Activated T-helper 17 cell treated with anti-CD3 and anti-CD28 coated beads, Interleukin-2, amount 50 U/mL, for 72 hours (primary cell): ENCODE measurements around the gene ZFPM1. TPM values are rescaled to one million over a fixed set of nuclear protein-coding genes. Genes with fewer than 3 reads are reported as not detected.

ENCODE experiments used
- ATAC-seq: fragments of 150-1000 bp; cut with Tn5 transposase; replicated peaks from 2 replicates; pipeline ENCODE4 v1.10.0; 2021; ENCODE audit warnings: mild to moderate bottlenecking, moderate library complexity
- H3K27ac Mint-ChIP-seq: one replicate; pipeline ENCODE4 v1.8.0; 2022; ENCODE audit warnings: mixed read lengths
- H3K27me3 Mint-ChIP-seq: one replicate; pipeline ENCODE4 v1.8.0; 2022; ENCODE audit warnings: mixed read lengths
- H3K36me3 Mint-ChIP-seq: one replicate; pipeline ENCODE4 v1.8.0; 2022; ENCODE audit warnings: low read depth, mild to moderate bottlenecking, mixed read lengths
- H3K4me1 Mint-ChIP-seq: one replicate; pipeline ENCODE4 v1.8.0; 2022; ENCODE audit warnings: mixed read lengths
- H3K4me3 Mint-ChIP-seq: one replicate; pipeline ENCODE4 v1.8.0; 2022; ENCODE audit warnings: mild to moderate bottlenecking, mixed read lengths
- H3K9me3 Mint-ChIP-seq: one replicate; pipeline ENCODE4 v1.8.0; 2022; ENCODE audit warnings: mixed read lengths
- total RNA-seq, 2 donors: library from RNA; stranded (reverse); gene quantifications; one replicate each; pipeline ENCODE4 v1.2.3, GENCODE V29; 2022

Gene ZFPM1
- total RNA-seq, 2 donors from 2014 or later = 12.2 to 22.1 TPM

GRCh38 chr16:88533381-88533917 lies 80.4 kb downstream of the ZFPM1 start:
- no peaks in the 10 kb centered on the region for H3K4me1 Mint-ChIP-seq
- ATAC-seq = no peak
- H3K27ac Mint-ChIP-seq = no peak overlapping the region
- no peaks in the 10 kb centered on the region for H3K9me3 Mint-ChIP-seq
- H3K36me3 Mint-ChIP-seq = peaks cover 14% of the 10 kb centered on the region
- H3K4me3 Mint-ChIP-seq = no peak overlapping the region
- no peaks in the 10 kb centered on the region for H3K27me3 Mint-ChIP-seq

DNA sequence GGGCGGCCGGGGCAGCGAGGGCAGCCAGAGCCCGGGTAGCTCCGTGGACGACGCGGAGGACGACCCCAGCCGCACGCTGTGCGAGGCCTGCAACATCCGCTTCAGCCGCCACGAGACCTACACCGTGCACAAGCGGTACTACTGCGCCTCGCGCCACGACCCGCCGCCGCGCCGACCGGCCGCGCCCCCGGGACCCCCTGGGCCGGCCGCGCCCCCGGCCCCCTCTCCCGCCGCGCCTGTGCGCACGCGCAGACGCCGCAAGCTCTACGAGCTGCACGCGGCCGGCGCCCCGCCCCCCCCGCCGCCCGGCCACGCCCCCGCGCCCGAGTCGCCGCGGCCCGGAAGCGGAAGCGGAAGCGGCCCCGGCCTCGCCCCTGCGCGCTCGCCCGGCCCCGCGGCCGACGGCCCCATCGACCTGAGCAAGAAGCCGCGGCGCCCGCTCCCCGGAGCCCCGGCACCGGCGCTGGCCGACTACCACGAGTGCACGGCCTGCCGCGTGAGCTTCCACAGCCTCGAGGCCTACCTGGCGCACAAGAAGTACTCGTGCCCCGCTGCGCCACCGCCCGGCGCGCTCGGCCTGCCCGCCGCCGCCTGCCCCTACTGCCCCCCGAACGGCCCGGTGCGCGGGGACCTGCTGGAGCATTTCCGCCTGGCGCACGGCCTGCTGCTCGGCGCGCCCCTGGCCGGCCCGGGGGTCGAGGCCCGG lies 81.0 kb downstream of the ZFPM1 start:
- Mint-ChIP-seq H3K9me3 (no peaks in the 10 kb centered on the region), H3K36me3 (peaks cover 14% of the 10 kb centered on the region), H3K27me3 (peaks cover 3% of the 10 kb centered on the region), H3K4me3 (peak overlapping the region; percentile 66), H3K27ac (no peak overlapping the region), H3K4me1 (no peaks in the 10 kb centered on the region)
- ATAC-seq = peak; percentile 82

- Mint-ChIP-seq H3K27me3 (peaks cover 3% of the 10 kb centered on the region), H3K27ac (peak overlapping the region; percentile 85), H3K9me3 (no peaks in the 10 kb centered on the region), H3K4me1 (no peaks in the 10 kb centered on the region), H3K36me3 (peaks cover 14% of the 10 kb centered on the region), H3K4me3 (peak overlapping the region; percentile 66)
- ATAC-seq = peak; percentile 20
Measured at GRCh38 chr16:88534638-88535190, 81.6 kb downstream of the ZFPM1 start.

DNA sequence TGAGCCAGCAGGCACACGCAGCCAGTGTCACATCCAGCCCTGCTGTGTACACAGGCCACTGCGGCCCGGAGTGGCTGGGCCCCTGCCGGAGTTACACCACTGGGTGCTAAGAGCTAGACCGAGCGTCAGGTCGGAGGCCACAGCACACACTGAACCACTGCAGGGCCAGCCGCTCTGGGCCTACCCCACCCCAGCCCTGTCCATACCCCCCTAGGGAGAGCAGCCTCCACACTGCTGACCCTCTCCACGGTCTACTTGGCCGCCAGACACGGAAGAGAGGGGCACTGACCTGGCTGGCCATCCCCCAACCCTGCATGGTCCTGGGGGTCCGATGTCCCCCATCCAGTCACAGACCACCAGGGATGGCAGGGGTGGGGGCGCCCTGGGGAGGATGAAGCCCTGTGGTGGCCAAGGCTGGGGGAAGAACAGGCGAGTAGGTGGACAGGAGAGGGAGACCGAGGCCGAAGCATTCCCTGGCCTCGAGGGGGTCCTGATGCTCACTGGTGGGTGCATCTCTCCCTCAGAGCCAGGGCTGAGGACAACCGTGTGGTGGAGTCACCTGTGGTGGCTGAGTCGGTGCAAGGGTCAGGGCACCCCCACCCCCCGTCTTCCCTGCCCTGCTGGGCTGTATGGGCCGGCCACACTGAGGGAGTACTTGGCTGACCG lies 82.2 kb downstream of the ZFPM1 start:
- H3K27me3 Mint-ChIP-seq = peaks cover 3% of the 10 kb centered on the region
- ATAC-seq = no peak
- no peaks in the 10 kb centered on the region for H3K4me1 Mint-ChIP-seq
- H3K36me3 Mint-ChIP-seq = peaks cover 14% of the 10 kb centered on the region
- peak overlapping the region; percentile 66 for H3K4me3 Mint-ChIP-seq
- no peaks in the 10 kb centered on the region for H3K9me3 Mint-ChIP-seq
- peak overlapping the region; percentile 85 for H3K27ac Mint-ChIP-seq

DNA sequence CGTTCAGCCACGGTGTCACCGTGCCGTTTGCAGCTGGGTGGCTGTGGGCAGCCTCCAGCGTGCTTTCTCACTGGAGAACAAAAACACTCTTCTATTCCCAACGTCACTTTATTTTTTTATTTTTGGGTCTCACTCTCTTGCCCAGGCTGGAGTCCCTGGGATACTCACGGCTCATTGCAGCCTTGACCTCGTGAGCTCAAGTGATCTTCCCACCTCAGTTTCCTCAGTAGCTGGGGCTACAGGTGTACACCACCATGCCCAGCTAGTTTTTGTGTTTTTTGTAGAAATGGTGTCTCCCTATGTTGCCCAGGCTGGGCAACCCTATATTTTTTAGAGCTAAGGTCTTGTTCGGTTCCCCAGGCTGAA lies 82.8 kb downstream of the ZFPM1 start:
- Mint-ChIP-seq H3K27me3 (peaks cover 3% of the 10 kb centered on the region), H3K27ac (peak overlapping the region; percentile 85), H3K4me1 (no peaks in the 10 kb centered on the region), H3K4me3 (peak overlapping the region; percentile 66), H3K36me3 (peaks cover 14% of the 10 kb centered on the region), H3K9me3 (no peaks in the 10 kb centered on the region)
- ATAC-seq = no peak

DNA sequence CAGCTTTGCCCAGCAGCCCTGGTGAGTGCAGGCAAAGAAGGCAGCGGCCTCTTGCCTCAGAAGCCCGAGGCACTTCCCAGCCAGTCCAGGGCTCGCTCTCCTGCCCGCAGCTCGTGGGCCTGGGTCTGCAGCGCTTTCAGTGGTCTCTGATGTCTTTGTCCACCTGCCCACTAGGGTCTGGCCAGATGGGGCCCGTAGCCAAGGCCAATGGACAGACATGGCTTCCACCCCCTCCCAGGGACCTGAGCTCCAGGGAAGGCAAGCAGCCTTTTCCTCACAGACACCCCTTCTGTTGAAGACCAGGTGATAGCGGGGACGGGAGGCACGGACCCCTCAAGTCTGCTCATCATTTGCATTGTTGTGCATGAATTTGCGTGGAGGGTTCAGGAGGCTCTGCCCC lies 83.4 kb downstream of the ZFPM1 start:
- ATAC-seq = no peak
- H3K36me3 Mint-ChIP-seq = peaks cover 14% of the 10 kb centered on the region
- no peak overlapping the region for H3K27ac Mint-ChIP-seq
- no peaks in the 10 kb centered on the region for H3K9me3 Mint-ChIP-seq
- H3K27me3 Mint-ChIP-seq = peaks cover 3% of the 10 kb centered on the region
- no peaks in the 10 kb centered on the region for H3K4me1 Mint-ChIP-seq
- no peak overlapping the region for H3K4me3 Mint-ChIP-seq

DNA sequence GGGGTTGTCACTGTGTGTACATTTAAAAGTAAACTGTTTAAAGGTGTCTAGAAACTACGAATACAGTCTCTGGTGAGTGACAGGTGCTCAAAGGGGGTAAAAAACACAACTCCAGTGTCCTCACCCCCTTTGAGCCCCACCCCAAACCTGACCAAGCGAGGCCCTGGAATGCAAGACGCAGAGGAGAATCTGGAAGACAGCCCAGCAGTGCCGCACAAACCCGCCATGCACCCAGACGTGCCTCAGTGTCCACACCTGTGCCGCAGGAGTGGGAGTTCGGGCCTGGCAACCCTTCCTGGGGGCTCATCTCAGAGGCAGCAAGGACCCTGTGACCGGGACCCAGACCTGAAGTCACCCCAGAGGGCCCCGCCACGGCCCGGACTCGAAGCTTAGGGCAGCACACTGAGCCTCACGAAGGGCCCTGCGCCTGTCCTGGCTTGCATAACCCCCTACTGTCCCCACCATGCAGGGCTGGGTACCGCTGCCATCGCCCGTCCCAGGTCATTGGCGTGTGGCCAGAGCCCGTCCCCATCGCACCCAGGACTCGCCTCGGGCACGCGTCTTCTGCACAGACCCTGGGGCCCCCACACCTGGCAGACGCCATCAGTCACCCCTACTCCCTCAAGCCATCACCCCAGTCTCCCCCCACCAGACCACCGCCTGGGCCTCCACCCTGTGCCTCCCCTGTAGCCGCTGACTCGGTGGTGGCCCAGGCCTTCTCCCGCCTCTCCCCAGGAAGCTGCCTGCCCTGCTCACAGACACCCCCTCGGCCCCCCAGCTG lies 84.1 kb downstream of the ZFPM1 start:
- peaks cover 14% of the 10 kb centered on the region for H3K36me3 Mint-ChIP-seq
- no peak overlapping the region for H3K4me3 Mint-ChIP-seq
- no peaks in the 10 kb centered on the region for H3K4me1 Mint-ChIP-seq
- peaks cover 3% of the 10 kb centered on the region for H3K27me3 Mint-ChIP-seq
- H3K27ac Mint-ChIP-seq = no peak overlapping the region
- H3K9me3 Mint-ChIP-seq = no peaks in the 10 kb centered on the region
- no peak for ATAC-seq

- H3K27me3 Mint-ChIP-seq = peaks cover 3% of the 10 kb centered on the region
- no peak overlapping the region for H3K4me3 Mint-ChIP-seq
- peaks cover 14% of the 10 kb centered on the region for H3K36me3 Mint-ChIP-seq
- no peak for ATAC-seq
- no peak overlapping the region for H3K27ac Mint-ChIP-seq
- H3K4me1 Mint-ChIP-seq = no peaks in the 10 kb centered on the region
- no peaks in the 10 kb centered on the region for H3K9me3 Mint-ChIP-seq
Measured at GRCh38 chr16:88537859-88538258, 84.8 kb downstream of the ZFPM1 start.

GRCh38 chr16:88538366-88539060 lies 85.4 kb downstream of the ZFPM1 start:
- peaks cover 3% of the 10 kb centered on the region for H3K9me3 Mint-ChIP-seq
- H3K27me3 Mint-ChIP-seq = peaks cover 3% of the 10 kb centered on the region
- H3K27ac Mint-ChIP-seq = peak overlapping the region; percentile 20
- ATAC-seq = no peak
- H3K36me3 Mint-ChIP-seq = peaks cover 14% of the 10 kb centered on the region
- H3K4me3 Mint-ChIP-seq = no peak overlapping the region
- no peaks in the 10 kb centered on the region for H3K4me1 Mint-ChIP-seq

DNA sequence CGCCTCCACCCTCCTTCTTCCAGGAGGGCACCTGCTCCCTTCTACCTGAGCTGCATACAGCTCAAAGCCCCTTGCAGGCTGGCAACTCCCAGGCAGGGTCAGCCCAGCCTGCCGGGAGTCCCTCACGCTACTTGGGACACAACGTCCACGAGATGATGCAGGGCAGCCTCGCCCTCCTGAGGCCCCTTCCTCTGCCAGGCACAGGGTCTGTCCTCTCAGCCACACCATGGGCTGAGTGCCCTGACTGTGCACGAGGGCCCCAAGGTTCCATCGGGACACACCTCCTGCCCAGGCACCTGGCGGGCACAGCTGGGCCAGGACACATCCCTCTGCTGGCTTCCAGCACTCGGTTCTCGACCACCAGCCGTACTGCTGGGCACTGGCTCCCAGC lies 86.2 kb downstream of the ZFPM1 start:
- Mint-ChIP-seq H3K9me3 (peaks cover 6% of the 10 kb centered on the region), H3K27me3 (peaks cover 3% of the 10 kb centered on the region), H3K36me3 (peaks cover 14% of the 10 kb centered on the region), H3K27ac (no peak overlapping the region), H3K4me3 (no peak overlapping the region), H3K4me1 (no peaks in the 10 kb centered on the region)
- no peak for ATAC-seq

DNA sequence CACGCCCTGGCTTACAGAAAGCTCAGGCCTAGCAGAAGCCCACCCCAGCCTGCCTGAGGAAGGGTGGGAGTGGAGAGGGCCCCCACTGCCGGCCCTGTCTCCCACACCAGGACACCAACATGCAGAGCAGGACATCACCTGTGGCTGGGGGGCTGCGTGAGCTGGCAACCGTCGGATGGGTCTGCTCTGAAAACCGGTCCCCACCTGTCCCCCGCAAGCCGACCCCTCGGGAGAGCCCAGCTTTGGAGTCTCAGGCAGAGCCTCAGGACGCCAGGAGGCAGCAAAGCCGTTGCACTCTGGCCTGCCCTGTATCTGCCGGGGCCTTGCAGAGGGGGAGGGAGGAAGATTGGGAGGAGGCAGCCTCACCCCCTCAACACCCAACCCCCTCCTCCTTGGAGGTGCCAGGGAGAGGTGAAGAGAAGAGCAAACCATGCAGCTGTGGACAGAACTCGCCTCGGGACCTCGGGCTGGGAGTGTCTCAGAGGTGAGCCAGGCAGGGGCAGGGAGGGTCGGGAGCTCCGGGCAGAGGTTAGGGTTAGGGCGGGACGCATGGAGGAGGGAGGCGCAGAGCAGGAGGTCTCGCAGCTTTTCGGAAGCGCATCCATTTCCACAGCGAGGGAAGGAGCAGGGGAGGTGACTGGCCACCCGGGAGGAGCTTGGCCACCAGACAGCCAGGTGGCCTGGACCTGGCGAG lies 86.7 kb downstream of the ZFPM1 start:
- H3K9me3 Mint-ChIP-seq = peaks cover 6% of the 10 kb centered on the region
- ATAC-seq = no peak
- no peaks in the 10 kb centered on the region for H3K4me1 Mint-ChIP-seq
- peaks cover 3% of the 10 kb centered on the region for H3K27me3 Mint-ChIP-seq
- H3K36me3 Mint-ChIP-seq = peaks cover 14% of the 10 kb centered on the region
- no peak overlapping the region for H3K4me3 Mint-ChIP-seq
- no peak overlapping the region for H3K27ac Mint-ChIP-seq

DNA sequence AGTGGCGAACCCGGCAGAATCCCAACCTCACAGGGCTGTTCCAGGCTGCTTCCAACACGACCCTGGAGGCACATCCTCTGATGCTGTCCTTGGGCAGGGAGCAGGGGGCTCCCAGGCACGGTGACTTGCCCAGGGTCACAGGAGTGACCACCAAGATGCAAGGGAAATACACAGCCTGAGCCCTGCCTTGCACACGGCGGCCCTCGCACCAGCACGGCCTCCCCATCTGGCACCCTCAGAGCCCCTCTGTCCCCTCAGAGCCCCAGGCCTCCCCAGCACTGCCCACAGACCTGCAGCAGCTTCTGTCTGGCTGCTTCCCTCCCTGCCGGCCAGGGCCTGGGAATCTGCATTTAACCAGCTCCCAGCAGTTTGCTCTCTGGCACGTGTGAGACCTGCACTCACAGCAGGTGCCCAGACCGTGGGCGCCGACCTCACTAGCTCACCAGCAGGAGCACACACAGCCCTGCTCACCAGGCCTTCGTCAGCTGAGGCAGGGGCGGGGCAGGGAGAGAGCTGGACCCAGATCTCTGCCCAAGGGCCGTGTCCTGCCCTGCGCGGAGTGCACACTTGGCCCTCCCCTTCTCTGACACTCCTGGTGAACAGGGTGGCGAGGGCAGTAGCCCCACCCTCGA lies 87.4 kb downstream of the ZFPM1 start:
- H3K9me3 Mint-ChIP-seq = peaks cover 6% of the 10 kb centered on the region
- H3K36me3 Mint-ChIP-seq = peaks cover 8% of the 10 kb centered on the region
- ATAC-seq = no peak

More for the DNA sequence above, 87.4 kb downstream of the ZFPM1 start:
- Mint-ChIP-seq H3K4me1 (no peaks in the 10 kb centered on the region), H3K27me3 (peaks cover 4% of the 10 kb centered on the region), H3K4me3 (no peak overlapping the region), H3K27ac (no peak overlapping the region)
